ENCODE data around the gene ASCL2. TPM values are rescaled to one million over a fixed set of nuclear protein-coding genes. Genes with fewer than 3 reads are reported as not detected.

Gene ASCL2
- total RNA-seq, 1 experiment from 2014 or later, result not detected

- POLR2A ChIA-PET, result no interaction called here
- no TSS peak for BruUV-seq (replicated peaks)
- CTCF ChIA-PET, result interaction anchor here (0.6 to 1.0 kb wide), 2 partner anchors 185 to 545 kb away, joined by 3 read pairs; no protein-coding TSS in a partner anchor
These were observed 36.5 kb downstream of the ASCL2 start for GRCh38 chr11:2233693-2234455.

DNA sequence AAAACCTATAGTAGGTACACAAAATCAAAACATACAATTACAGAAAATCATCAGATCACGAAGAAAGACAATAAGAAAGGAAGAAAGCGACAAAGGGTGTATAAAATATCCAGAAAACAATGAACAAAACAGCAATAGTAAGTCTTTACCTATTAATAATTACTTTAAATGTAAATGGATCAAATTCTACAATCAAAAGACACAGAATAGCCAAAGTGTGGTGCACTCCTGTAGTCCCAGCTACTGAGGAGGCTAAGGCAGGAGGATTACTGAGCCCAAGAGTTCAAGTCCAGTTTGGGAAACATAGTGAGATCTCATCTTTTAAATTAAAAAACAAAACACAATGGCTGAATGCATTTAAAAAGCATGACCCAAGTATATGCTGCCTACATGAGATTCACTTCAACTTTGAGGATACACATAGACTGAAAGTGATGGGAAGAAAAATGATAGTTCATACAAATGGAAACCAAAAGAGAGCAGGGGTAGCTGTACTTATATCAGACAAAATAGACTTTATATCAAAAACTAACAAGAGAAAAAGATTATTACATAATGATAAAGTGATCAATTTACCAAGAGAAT, 40.6 kb downstream of the ASCL2 start:
- no peak for DNase-seq (ENCODE audit: unreplicated experiment)
- no peak overlapping the region for H3K27ac Mint-ChIP-seq (ENCODE audit: low read depth, unreplicated experiment)
- TF ChIP-seq CTCF (IDR thresholded peaks at IDR 0.05; ENCODE audit: unreplicated experiment), result no peak
- intact Hi-C loops (cut with micrococcal nuclease), result no loop called here
- H3K36me3 Mint-ChIP-seq (ENCODE audit: insufficient read depth, unreplicated experiment), result no peaks in the 10 kb centered on the region
- no TSS peak for BruUV-seq (replicated peaks)
- ChIA-PET CTCF (interaction anchor here (0.6 kb wide), 1 partner anchor 16 kb away, joined by 3 read pairs; no protein-coding TSS in a partner anchor), POLR2A (no interaction called here)
- no peaks in the 10 kb centered on the region for H3K4me1 Mint-ChIP-seq (ENCODE audit: insufficient read depth, unreplicated experiment)
- no peak overlapping the region for H3K4me3 Mint-ChIP-seq (ENCODE audit: unreplicated experiment)
- H3K27me3 Mint-ChIP-seq (ENCODE audit: insufficient read depth, unreplicated experiment), result peaks cover 62% of the 10 kb centered on the region
- peaks cover 26% of the 10 kb centered on the region for H3K9me3 Mint-ChIP-seq (ENCODE audit: unreplicated experiment)

More at GRCh38 chr11:2233693-2234455, 36.5 kb downstream of the ASCL2 start:
- DNase-seq (ENCODE audit: unreplicated experiment), result no peak
- peaks cover 58% of the 10 kb centered on the region for H3K27me3 Mint-ChIP-seq (ENCODE audit: insufficient read depth, unreplicated experiment)
- H3K36me3 Mint-ChIP-seq (ENCODE audit: insufficient read depth, unreplicated experiment), result no peaks in the 10 kb centered on the region
- no peak overlapping the region for H3K27ac Mint-ChIP-seq (ENCODE audit: low read depth, unreplicated experiment)
- TF ChIP-seq CTCF (IDR thresholded peaks at IDR 0.05; ENCODE audit: unreplicated experiment), result no peak
- no peaks in the 10 kb centered on the region for H3K4me1 Mint-ChIP-seq (ENCODE audit: insufficient read depth, unreplicated experiment)
- intact Hi-C loops (cut with micrococcal nuclease), result no loop called here
- H3K9me3 Mint-ChIP-seq (ENCODE audit: unreplicated experiment), result peaks cover 22% of the 10 kb centered on the region
- no peak overlapping the region for H3K4me3 Mint-ChIP-seq (ENCODE audit: unreplicated experiment)

GRCh38 chr11:2224254-2224653, 46.1 kb downstream of the ASCL2 start:
- Mint-ChIP-seq H3K27ac (ENCODE audit: low read depth, unreplicated experiment) (no peak overlapping the region), H3K36me3 (ENCODE audit: insufficient read depth, unreplicated experiment) (no peaks in the 10 kb centered on the region), H3K4me1 (ENCODE audit: insufficient read depth, unreplicated experiment) (no peaks in the 10 kb centered on the region), H3K9me3 (ENCODE audit: unreplicated experiment) (peaks cover 8% of the 10 kb centered on the region), H3K27me3 (ENCODE audit: insufficient read depth, unreplicated experiment) (peaks cover 67% of the 10 kb centered on the region), H3K4me3 (ENCODE audit: unreplicated experiment) (no peak overlapping the region)
- intact Hi-C loops (cut with micrococcal nuclease), result no loop called here
- no peak for TF ChIP-seq CTCF (IDR thresholded peaks at IDR 0.05; ENCODE audit: unreplicated experiment)
- no TSS peak for BruUV-seq (replicated peaks)
- POLR2A ChIA-PET, result interaction anchor here (0.6 kb wide), 1 partner anchor 51 kb away, joined by 3 read pairs; no protein-coding TSS in a partner anchor
- CTCF ChIA-PET, result interaction anchor here (0.6 to 1.2 kb wide), 2 partner anchors 26 to 29 kb away, joined by 3 read pairs; no protein-coding TSS in a partner anchor
- DNase-seq (ENCODE audit: unreplicated experiment), result no peak

- no peak overlapping the region for H3K4me3 Mint-ChIP-seq (ENCODE audit: unreplicated experiment)
- no peaks in the 10 kb centered on the region for H3K9me3 Mint-ChIP-seq (ENCODE audit: unreplicated experiment)
- H3K36me3 Mint-ChIP-seq (ENCODE audit: insufficient read depth, unreplicated experiment), result no peaks in the 10 kb centered on the region
- no peak for DNase-seq (ENCODE audit: unreplicated experiment)
- ChIA-PET CTCF (interaction anchor here (0.7 to 1.2 kb wide), 3 partner anchors 24 to 775 kb away, joined by 3 to 4 read pairs (median 3); no protein-coding TSS in a partner anchor), POLR2A (interaction anchor here (0.6 to 0.7 kb wide), 2 partner anchors 129 to 1062 kb away, joined by 4 to 5 read pairs; no protein-coding TSS in a partner anchor)
- no peak overlapping the region for H3K27ac Mint-ChIP-seq (ENCODE audit: low read depth, unreplicated experiment)
- BruUV-seq (replicated peaks), result no TSS peak
- intact Hi-C loops (cut with micrococcal nuclease), result no loop called here
- H3K27me3 Mint-ChIP-seq (ENCODE audit: insufficient read depth, unreplicated experiment), result peaks cover 57% of the 10 kb centered on the region
- TF ChIP-seq CTCF (IDR thresholded peaks at IDR 0.05; ENCODE audit: unreplicated experiment), result no peak
- H3K4me1 Mint-ChIP-seq (ENCODE audit: insufficient read depth, unreplicated experiment), result no peaks in the 10 kb centered on the region
These were observed 47.1 kb downstream of the ASCL2 start for GRCh38 chr11:2223153-2223794.

Measured in MCF 10A (cell line).